Osteocyte (in vitro differentiated cells): ENCODE data around the gene AKAP6. TPM values are rescaled to one million over a fixed set of nuclear protein-coding genes. Genes with fewer than 3 reads are reported as not detected.

Experiments used
- DNase-seq: peaks from one replicate; pipeline ENCODE4 v3.0.0; 2021; ENCODE audit warnings: mixed read lengths; ENCODE audit not compliant: unreplicated experiment; ENCODE audit errors: extremely low spot score
- H3K27ac Mint-ChIP-seq: one replicate; pipeline ENCODE4 v1.8.0; 2021; ENCODE audit warnings: mild to moderate bottlenecking, mixed read lengths; ENCODE audit not compliant: unreplicated experiment
- H3K27me3 Mint-ChIP-seq: one replicate; pipeline ENCODE4 v1.8.0; 2021; ENCODE audit warnings: mixed read lengths; ENCODE audit not compliant: unreplicated experiment
- H3K36me3 Mint-ChIP-seq: one replicate; pipeline ENCODE4 v1.8.0; 2021; ENCODE audit warnings: mixed read lengths; ENCODE audit not compliant: unreplicated experiment
- H3K4me1 Mint-ChIP-seq: one replicate; pipeline ENCODE4 v1.8.0; 2021; ENCODE audit warnings: mixed read lengths; ENCODE audit not compliant: unreplicated experiment
- H3K4me3 Mint-ChIP-seq: one replicate; pipeline ENCODE4 v1.8.0; 2021; ENCODE audit warnings: mild to moderate bottlenecking, moderate library complexity, mixed read lengths; ENCODE audit not compliant: unreplicated experiment
- H3K9me3 Mint-ChIP-seq: one replicate; pipeline ENCODE4 v1.8.0; 2021; ENCODE audit warnings: mixed read lengths; ENCODE audit not compliant: unreplicated experiment
- CTCF ChIP-seq: fragments of 200-600 bp; sonication (generic); IDR thresholded peaks from 2 replicates; pipeline ENCODE4 v1.5.0; 2021; ENCODE audit warnings: antibody characterized with exemption, mild to moderate bottlenecking, moderate library complexity
- total RNA-seq: library from RNA; stranded (reverse); gene quantifications from 2 replicates; pipeline ENCODE4 v1.2.1, GENCODE V29; 2021

Gene AKAP6
- total RNA-seq, 1 donor from 2014 or later, result 4.1 TPM

DNA sequence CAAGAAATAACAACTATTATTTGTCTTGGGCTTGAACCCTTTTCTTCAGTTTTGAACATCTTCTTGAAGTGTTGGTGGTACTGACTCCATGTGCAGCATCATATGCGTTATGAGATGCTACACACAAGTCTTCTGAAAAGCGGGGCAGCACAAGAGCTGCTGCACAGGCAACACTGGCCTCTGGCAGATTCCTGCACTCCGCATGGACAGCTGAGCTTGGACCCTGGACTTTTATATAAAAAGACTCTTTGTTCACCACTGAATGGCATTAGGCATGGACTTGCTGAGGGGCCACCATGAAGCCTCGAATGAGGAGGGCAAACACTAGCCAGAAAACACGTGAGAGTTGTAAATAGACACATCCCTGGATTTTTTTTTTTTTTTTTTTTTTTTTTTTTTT lies 398.7 kb downstream of the AKAP6 start:
- Mint-ChIP-seq H3K27me3 (no peaks in the 10 kb centered on the region), H3K36me3 (no peaks in the 10 kb centered on the region), H3K4me3 (no peak overlapping the region), H3K9me3 (no peaks in the 10 kb centered on the region), H3K4me1 (peaks cover 22% of the 10 kb centered on the region), H3K27ac (no peak overlapping the region)
- no peak for TF ChIP-seq CTCF
- no peak for DNase-seq

GRCh38 chr14:32728526-32728925 lies 399.4 kb downstream of the AKAP6 start:
- H3K27me3 Mint-ChIP-seq, result no peaks in the 10 kb centered on the region
- peaks cover 22% of the 10 kb centered on the region for H3K4me1 Mint-ChIP-seq
- TF ChIP-seq CTCF, result no peak
- H3K27ac Mint-ChIP-seq, result no peak overlapping the region
- no peak overlapping the region for H3K4me3 Mint-ChIP-seq
- DNase-seq, result no peak
- H3K36me3 Mint-ChIP-seq, result no peaks in the 10 kb centered on the region
- H3K9me3 Mint-ChIP-seq, result no peaks in the 10 kb centered on the region

GRCh38 chr14:32728976-32729375 lies 399.9 kb downstream of the AKAP6 start:
- Mint-ChIP-seq H3K9me3 (no peaks in the 10 kb centered on the region), H3K27ac (no peak overlapping the region), H3K4me3 (no peak overlapping the region), H3K4me1 (peaks cover 22% of the 10 kb centered on the region), H3K27me3 (no peaks in the 10 kb centered on the region), H3K36me3 (no peaks in the 10 kb centered on the region)
- TF ChIP-seq CTCF, result no peak
- no peak for DNase-seq

DNA sequence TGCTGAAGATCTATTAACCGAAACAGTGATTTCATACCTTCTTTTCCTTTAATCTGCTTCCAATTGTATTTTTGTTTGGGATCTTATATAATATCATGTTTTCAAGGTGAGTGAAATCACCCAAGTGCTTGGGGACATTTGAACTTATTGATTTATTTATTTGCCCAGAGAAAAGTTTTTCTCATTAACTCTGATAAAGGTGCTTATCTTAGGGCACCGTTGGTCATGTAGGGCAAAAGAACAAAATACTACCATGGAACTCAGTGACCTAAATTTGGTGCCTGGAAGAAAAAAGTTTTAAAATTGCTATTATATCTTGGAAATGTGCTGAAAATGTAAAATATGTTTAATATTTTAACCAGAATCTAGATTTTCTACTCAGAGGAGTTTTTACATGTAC lies 402.2 kb downstream of the AKAP6 start:
- no peak overlapping the region for H3K4me3 Mint-ChIP-seq
- no peak for DNase-seq
- H3K4me1 Mint-ChIP-seq, result peaks cover 2% of the 10 kb centered on the region
- H3K36me3 Mint-ChIP-seq, result no peaks in the 10 kb centered on the region
- no peaks in the 10 kb centered on the region for H3K27me3 Mint-ChIP-seq
- no peak for TF ChIP-seq CTCF
- no peaks in the 10 kb centered on the region for H3K9me3 Mint-ChIP-seq
- no peak overlapping the region for H3K27ac Mint-ChIP-seq

DNA sequence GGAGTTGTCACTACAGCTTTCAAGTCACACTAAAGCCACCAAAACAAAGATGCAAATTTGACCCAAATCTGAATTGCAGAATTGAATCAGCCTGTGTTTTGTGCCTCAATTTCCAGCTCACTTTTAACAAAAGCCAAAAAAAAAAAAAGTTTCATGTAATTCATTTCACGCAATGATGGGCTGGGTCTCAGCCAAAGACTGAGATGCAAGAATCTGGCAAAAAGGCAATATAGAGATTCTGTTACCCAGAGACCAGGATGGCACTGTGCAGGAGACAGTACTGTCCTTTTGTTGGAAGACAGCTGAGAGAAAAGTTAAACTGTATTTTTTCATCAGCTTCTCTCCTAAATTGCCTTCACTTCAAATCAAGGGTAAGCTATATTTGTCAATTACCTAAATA lies 403.9 kb downstream of the AKAP6 start:
- no peak overlapping the region for H3K4me3 Mint-ChIP-seq
- no peak for TF ChIP-seq CTCF

More for the DNA sequence above, 403.9 kb downstream of the AKAP6 start:
- no peak for DNase-seq
- Mint-ChIP-seq H3K27ac (no peak overlapping the region), H3K4me1 (no peaks in the 10 kb centered on the region), H3K36me3 (no peaks in the 10 kb centered on the region), H3K27me3 (peaks cover 4% of the 10 kb centered on the region), H3K9me3 (no peaks in the 10 kb centered on the region)
